GM12878 (cell line): ENCODE results near the gene EPN3. TPM values are rescaled to one million over a fixed set of nuclear protein-coding genes. Genes with fewer than 3 reads are reported as not detected.

Experiments used
- ATAC-seq: fragments of 200-7000 bp; cut with Tn5 transposase; 3 replicates; pipeline ENCODE4 v1.9.1; 2020; ENCODE audit warnings: mild to moderate bottlenecking, moderate library complexity
- BruUV-seq: library from RNA; stranded (reverse); fragments of 400-500 nt; replicated peaks from 2 replicates; lab custom pipeline; 2021; lab: Mats Ljungman, UMichigan
- CTCF ChIA-PET: fragments of 300-600 bp; sonication (Branson Sonifier 250); formaldehyde crosslinking; extraction: SDS; loops from one replicate; lab custom pipeline; 2021; ENCODE audit warnings: inconsistent platforms; lab: Yijun Ruan, JAX
- POLR2A ChIA-PET: fragments of 350-600 bp; formaldehyde crosslinking; extraction: SDS; loops from one replicate; lab custom pipeline; 2021; ENCODE audit warnings: inconsistent platforms; lab: Charles Lee
- RAD21 ChIA-PET: fragments of 300-600 bp; sonication (Branson Sonifier 250); formaldehyde crosslinking; loops from one replicate; lab custom pipeline; 2023; ENCODE audit warnings: antibody characterized with exemption; ENCODE audit not compliant: unreplicated experiment; lab: Charles Lee
- SMC1A ChIA-PET: fragments of 300-600 bp; sonication (Branson Sonifier 250); formaldehyde crosslinking; loops from one replicate; lab custom pipeline; 2023; ENCODE audit not compliant: unreplicated experiment, uncharacterized antibody; lab: Charles Lee
- DNase-seq: peaks from one replicate; pipeline ENCODE4 v3.0.0-alpha.2; 2011; ENCODE audit warnings: low read depth, low spot score
- FAIRE-seq: peaks from 3 replicates; lab custom pipeline; 2011; peaks lifted over from hg19 to GRCh38; lab: Jason Lieb, UNC
- H2AFZ ChIP-seq: 2 replicates; pipeline ENCODE4 v1.6.0; 2011; ENCODE audit warnings: low read depth, low read length, control low read depth; ENCODE audit not compliant: control insufficient read depth
- H3K27ac ChIP-seq: 2 replicates; pipeline ENCODE4 v1.5.1; 2011; ENCODE audit warnings: control low read depth; ENCODE audit not compliant: control insufficient read depth, insufficient read depth
- H3K27me3 ChIP-seq, 2 experiments: replicated peaks in 1 of 2; 2 replicates each; pipeline versions ENCODE4 v1.6.0 to v1.6.1; 2011; ENCODE audit warnings: low read length in 1 of 2; ENCODE audit not compliant: control insufficient read depth in 2 of 2, insufficient read depth in 2 of 2
- H3K36me3 ChIP-seq, 2 experiments: 2 replicates each; pipeline ENCODE4 v1.5.1; 2011; ENCODE audit warnings: low read length in 1 of 2; ENCODE audit not compliant: control insufficient read depth in 2 of 2, insufficient read depth in 2 of 2
- H3K4me1 ChIP-seq: 2 replicates; pipeline ENCODE4 v1.6.1; 2011; ENCODE audit warnings: mild to moderate bottlenecking, low read length, moderate library complexity, mixed read lengths; ENCODE audit not compliant: control insufficient read depth, insufficient read depth
- H3K4me2 ChIP-seq: 2 replicates; pipeline ENCODE4 v1.6.0; 2011; ENCODE audit warnings: control low read depth; ENCODE audit not compliant: control insufficient read depth, insufficient read depth
- H3K4me3 ChIP-seq: fragments of 200-600 bp; sonication (generic); 2 replicates; pipeline ENCODE4 v1.5.1; 2016
- H3K79me2 ChIP-seq: 2 replicates; pipeline ENCODE4 v1.6.0; 2011; ENCODE audit warnings: low read length; ENCODE audit not compliant: control insufficient read depth, insufficient read depth
- H3K9ac ChIP-seq: 2 replicates; pipeline ENCODE4 v1.8.0; 2011; ENCODE audit warnings: low read length, control low read depth, mixed read lengths; ENCODE audit not compliant: control insufficient read depth, insufficient read depth
- H3K9me3 ChIP-seq: replicated peaks from 3 replicates; pipeline ENCODE4 v1.5.1; 2011; ENCODE audit warnings: mild to moderate bottlenecking, low read length; ENCODE audit not compliant: control insufficient read depth, insufficient read depth
- H4K20me1 ChIP-seq: 2 replicates; pipeline ENCODE4 v1.6.0; 2011; ENCODE audit not compliant: control insufficient read depth, insufficient read depth
- FOXM1 ChIP-seq: IDR thresholded peaks from 2 replicates; pipeline ENCODE4 v1.6.1; 2012; ENCODE audit warnings: low read depth, mild to moderate bottlenecking, inconsistent platforms, low read length, moderate library complexity
- GABPA ChIP-seq: IDR thresholded peaks from 2 replicates; pipeline ENCODE4 v1.6.1; 2014; ENCODE audit warnings: antibody characterized with exemption, low read depth, mild to moderate bottlenecking, inconsistent platforms
- IKZF2 ChIP-seq, 2 experiments: fragments of 450-650 bp; IDR thresholded peaks; 2 replicates each; pipeline ENCODE4 v1.6.1; 2017; ENCODE audit warnings: mild to moderate bottlenecking in 2 of 2, moderate library complexity in 2 of 2
- KDM1A ChIP-seq: fragments of 200-600 bp; sonication (generic); IDR thresholded peaks from 2 replicates; pipeline ENCODE4 v1.6.1; 2016; ENCODE audit warnings: borderline replicate concordance
- NFYA ChIP-seq: IDR thresholded peaks from 2 replicates; pipeline ENCODE4 v1.6.1; 2011; ENCODE audit warnings: low read depth, mild to moderate bottlenecking, low read length, improper control_type of control experiment, borderline replicate concordance
- RB1 ChIP-seq: fragments of 450-650 bp; formaldehyde crosslinking; IDR thresholded peaks from 2 replicates; pipeline ENCODE4 v1.6.1; 2017; ENCODE audit warnings: mild to moderate bottlenecking, borderline replicate concordance
- SUZ12 ChIP-seq: fragments of 200-600 bp; sonication (generic); IDR thresholded peaks from one replicate; pipeline ENCODE4 v1.6.1; 2018; ENCODE audit warnings: antibody characterized with exemption, mild to moderate bottlenecking; ENCODE audit not compliant: unreplicated experiment
- TAF1 ChIP-seq: IDR thresholded peaks from 2 replicates; pipeline ENCODE4 v1.6.1; 2011; ENCODE audit warnings: mild to moderate bottlenecking, low read depth, low read length, borderline replicate concordance
- TCF7 ChIP-seq: IDR thresholded peaks from 2 replicates; pipeline ENCODE4 v1.6.1; 2014; ENCODE audit warnings: antibody characterized with exemption, borderline replicate concordance
- WRNIP1 ChIP-seq: IDR thresholded peaks from 2 replicates; pipeline ENCODE4 v1.6.1; 2011; ENCODE audit warnings: low read depth, low read length, improper control_type of control experiment, borderline replicate concordance
- ZSCAN29 ChIP-seq: fragments of 450-650 bp; IDR thresholded peaks from 2 replicates; pipeline ENCODE4 v1.6.1; 2017; ENCODE audit warnings: mild to moderate bottlenecking, moderate library complexity
- WGBS: methylation state at CpG from one replicate; pipeline ENCODE4 v1.1.6; 2016; ENCODE audit warnings: low lambda C conversion rate; ENCODE audit not compliant: insufficient replicate concordance, insufficient coverage; ENCODE audit errors: missing lambda C conversion rate; 5-methylcytosine and 5-hydroxymethylcytosine counted together
- in situ Hi-C: fragments of 300-500 bp; cut with MboI; formaldehyde crosslinking; loops from 9 replicates; pipeline ENCODE4 v1.14.3; 2018; ENCODE audit warnings: mixed read lengths
- intact Hi-C: fragments of 100-400 bp; cut with micrococcal nuclease; formaldehyde crosslinking; loops from one replicate; pipeline ENCODE4 v1.14.2; 2022; ENCODE audit not compliant: unreplicated experiment
- polyA plus RNA-seq, 11 experiments: library from polyadenylated mRNA; depleted of rRNA in 4 of 11; unstranded in 6 of 11; stranded (reverse) in 5 of 11; fragments of >200 nt; fragmentation: Nextera tagmentation in 4 of 11; fragmentation: Illumina TruSeq in 1 of 11; extraction: Ambion mirVana in 4 of 11; extraction: Trizol in 1 of 11; gene quantifications; 1 replicate in 1 of 11; 2 replicates in 10 of 11; pipeline versions ENCODE4 v1.2.1 to v1.2.3, GENCODE V29; 2011 to 2016; ENCODE audit warnings: inconsistent platforms in 2 of 11, missing spikeins in 2 of 11, low read depth in 1 of 11
- total RNA-seq, 4 experiments: library from RNA; depleted of rRNA in 3 of 4; stranded (reverse); fragments of >200 nt in 3 of 4; fragmentation: Illumina TruSeq in 1 of 4; extraction: Trizol in 1 of 4; gene quantifications; 2 replicates each; pipeline versions ENCODE4 v1.2.1 to v1.2.3, GENCODE V29; 2013 to 2021
- TF ChIP-seq, protein P1 (sequence below): IDR thresholded peaks from 2 replicates; pipeline ENCODE4 v1.6.1; 2011; ENCODE audit warnings: borderline replicate concordance, low read depth, mild to moderate bottlenecking, moderate library complexity, low read length; ENCODE audit not compliant: insufficient read depth, poor library complexity, severe bottlenecking
- TF ChIP-seq, protein P2 (sequence below): fragments of 450-650 bp; IDR thresholded peaks from 2 replicates; pipeline ENCODE4 v1.6.1; 2018; ENCODE audit warnings: mild to moderate bottlenecking, low read depth, moderate library complexity; ENCODE audit not compliant: partially characterized antibody

The EPN3 gene
- total and polyA plus RNA-seq, 10 of the 15 experiments (the other 5 are each of a cell fraction or from before 2014, with no cell fraction given), result 0.04 to 0.07 TPM; not detected in 8

DNA sequence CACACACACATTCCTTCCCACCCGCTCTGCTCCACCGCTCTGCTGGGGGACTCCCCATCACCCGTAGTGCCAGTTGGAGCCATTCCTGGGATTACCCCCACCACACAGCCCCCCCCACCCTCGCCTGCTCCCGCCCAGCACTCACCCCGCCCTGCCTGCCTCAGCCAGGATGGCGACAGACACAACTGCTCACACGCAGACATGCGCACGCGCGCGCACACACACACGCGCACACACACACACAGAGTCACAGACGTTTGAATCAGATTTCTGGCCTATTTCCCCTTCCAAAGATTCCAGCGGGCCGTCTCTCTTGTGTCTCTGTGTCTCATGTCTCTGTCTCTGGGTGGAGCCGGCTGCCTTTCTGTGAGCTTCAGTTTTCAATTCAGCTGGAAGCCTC is 32.4 kb downstream of the EPN3 start:
- H3K4me3 ChIP-seq, result no peak overlapping the region
- CTCF ChIA-PET, result no interaction called here
- RAD21 ChIA-PET, result no interaction called here
- SMC1A ChIA-PET, result no interaction called here
- H3K79me2 ChIP-seq, result no peaks in the 10 kb centered on the region
- H3K27me3 ChIP-seq, result peaks cover 11 to 13% of the 10 kb centered on the region in 2 experiments
- H3K4me1 ChIP-seq, result peaks cover 3% of the 10 kb centered on the region; the same call in 1 of the 2 replicates
- no peak overlapping the region for H3K27ac ChIP-seq
- H3K9me3 ChIP-seq, result no peaks in the 10 kb centered on the region
- FAIRE-seq (no peak), DNase-seq (no peak), ATAC-seq (no peak)
- 45% methylated on average over 18 of the region's 19 CpGs for WGBS
- in situ Hi-C loops (no loop called here), intact Hi-C loops (no loop called here)
- no peak for TF ChIP-seq IKZF2 (IDR thresholded peaks at IDR 0.05)
- TF ChIP-seq RB1, result no peak
- TF ChIP-seq ZSCAN29, result no peak
- no peak for TF ChIP-seq TAF1
- TF ChIP-seq FOXM1, result no peak
- no peak for TF ChIP-seq GABPA
- TF ChIP-seq KDM1A, result no peak
- no peak for TF ChIP-seq WRNIP1
- TF ChIP-seq SUZ12, result no peak
- no peak for TF ChIP-seq NFYA
- TF ChIP-seq, protein P1, sequence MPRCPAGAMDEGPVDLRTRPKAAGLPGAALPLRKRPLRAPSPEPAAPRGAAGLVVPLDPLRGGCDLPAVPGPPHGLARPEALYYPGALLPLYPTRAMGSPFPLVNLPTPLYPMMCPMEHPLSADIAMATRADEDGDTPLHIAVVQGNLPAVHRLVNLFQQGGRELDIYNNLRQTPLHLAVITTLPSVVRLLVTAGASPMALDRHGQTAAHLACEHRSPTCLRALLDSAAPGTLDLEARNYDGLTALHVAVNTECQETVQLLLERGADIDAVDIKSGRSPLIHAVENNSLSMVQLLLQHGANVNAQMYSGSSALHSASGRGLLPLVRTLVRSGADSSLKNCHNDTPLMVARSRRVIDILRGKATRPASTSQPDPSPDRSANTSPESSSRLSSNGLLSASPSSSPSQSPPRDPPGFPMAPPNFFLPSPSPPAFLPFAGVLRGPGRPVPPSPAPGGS, result no peak
- TF ChIP-seq, protein P2, sequence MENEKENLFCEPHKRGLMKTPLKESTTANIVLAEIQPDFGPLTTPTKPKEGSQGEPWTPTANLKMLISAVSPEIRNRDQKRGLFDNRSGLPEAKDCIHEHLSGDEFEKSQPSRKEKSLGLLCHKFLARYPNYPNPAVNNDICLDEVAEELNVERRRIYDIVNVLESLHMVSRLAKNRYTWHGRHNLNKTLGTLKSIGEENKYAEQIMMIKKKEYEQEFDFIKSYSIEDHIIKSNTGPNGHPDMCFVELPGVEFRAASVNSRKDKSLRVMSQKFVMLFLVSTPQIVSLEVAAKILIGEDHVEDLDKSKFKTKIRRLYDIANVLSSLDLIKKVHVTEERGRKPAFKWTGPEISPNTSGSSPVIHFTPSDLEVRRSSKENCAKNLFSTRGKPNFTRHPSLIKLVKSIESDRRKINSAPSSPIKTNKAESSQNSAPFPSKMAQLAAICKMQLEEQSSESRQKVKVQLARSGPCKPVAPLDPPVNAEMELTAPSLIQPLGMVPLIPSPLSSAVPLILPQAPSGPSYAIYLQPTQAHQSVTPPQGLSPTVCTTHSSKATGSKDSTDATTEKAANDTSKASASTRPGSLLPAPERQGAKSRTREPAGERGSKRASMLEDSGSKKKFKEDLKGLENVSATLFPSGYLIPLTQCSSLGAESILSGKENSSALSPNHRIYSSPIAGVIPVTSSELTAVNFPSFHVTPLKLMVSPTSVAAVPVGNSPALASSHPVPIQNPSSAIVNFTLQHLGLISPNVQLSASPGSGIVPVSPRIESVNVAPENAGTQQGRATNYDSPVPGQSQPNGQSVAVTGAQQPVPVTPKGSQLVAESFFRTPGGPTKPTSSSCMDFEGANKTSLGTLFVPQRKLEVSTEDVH, result no peak
- no peak for TF ChIP-seq TCF7
- no peaks in the 10 kb centered on the region for H4K20me1 ChIP-seq
- H3K4me2 ChIP-seq, result no peak overlapping the region
- no peaks in the 10 kb centered on the region for H3K36me3 ChIP-seq
- POLR2A ChIA-PET, result no interaction called here
- no TSS peak for BruUV-seq
- no peak overlapping the region for H3K9ac ChIP-seq
- no peak overlapping the region for H2AFZ ChIP-seq
